SU-DHL-6 (cell line): Measurements from ENCODE around the gene TMEM131.
A peak's percentile ranks its signal among the peaks of the same experiment; 100 is the strongest.

Experiments
- H2AFZ ChIP-seq: fragments of 200-600 bp; sonication (generic); 2 replicates; pipeline ENCODE4 v1.6.1; 2014; ENCODE audit warnings: low read depth, mild to moderate bottlenecking, moderate library complexity, mixed read lengths, antibody characterized with exemption, low read length; ENCODE audit not compliant: severe bottlenecking
- H3F3A ChIP-seq: fragments of 200-600 bp; shearing (Covaris generic); 2 replicates; pipeline ENCODE4 v1.6.0; 2016; ENCODE audit warnings: antibody characterized with exemption, mild to moderate bottlenecking; ENCODE audit not compliant: insufficient read depth
- H3K27ac ChIP-seq: fragments of 200-600 bp; sonication (generic); 2 replicates; pipeline ENCODE4 v1.5.1; 2016; ENCODE audit warnings: low read depth, mild to moderate bottlenecking, low read length, moderate library complexity, mixed read lengths
- H3K27me3 ChIP-seq: fragments of 200-600 bp; sonication (generic), shearing (Covaris generic); 2 replicates; pipeline ENCODE4 v1.6.0; 2014; ENCODE audit warnings: mild to moderate bottlenecking, low read length
- H3K36me3 ChIP-seq: fragments of 200-600 bp; sonication (generic); 2 replicates; pipeline ENCODE4 v1.6.1; 2014; ENCODE audit warnings: mild to moderate bottlenecking, low read length, mixed read lengths
- H3K4me2 ChIP-seq: fragments of 300-600, 200-600 bp; shearing (Covaris generic), sonication (generic); 2 replicates; pipeline ENCODE4 v1.6.0; 2014; ENCODE audit warnings: low read length, low read depth, mild to moderate bottlenecking; ENCODE audit not compliant: poor library complexity, severe bottlenecking
- H3K4me3 ChIP-seq: fragments of 200-600 bp; sonication (generic); 2 replicates; pipeline ENCODE4 v1.5.1; 2014; ENCODE audit warnings: antibody characterized with exemption, low read length, mild to moderate bottlenecking, mixed read lengths; ENCODE audit not compliant: insufficient read depth, poor library complexity, severe bottlenecking
- H3K79me2 ChIP-seq: fragments of 200-600 bp; sonication (generic); 2 replicates; pipeline ENCODE4 v1.6.1; 2014; ENCODE audit warnings: mild to moderate bottlenecking, low read length, moderate library complexity; ENCODE audit not compliant: insufficient read depth
- H3K9ac ChIP-seq: fragments of 200-600 bp; sonication (generic); 2 replicates; pipeline ENCODE4 v1.7.0; 2014; ENCODE audit warnings: mild to moderate bottlenecking, low read length
- H3K9me2 ChIP-seq: fragments of 200-600 bp; sonication (generic); replicated peaks from 2 replicates; pipeline ENCODE4 v1.6.1; 2014; ENCODE audit warnings: low read length; ENCODE audit not compliant: insufficient read depth
- H3K9me3 ChIP-seq: fragments of 200-600 bp; sonication (generic); 2 replicates; pipeline ENCODE4 v1.6.1; 2014; ENCODE audit warnings: low read length, mixed read lengths; ENCODE audit not compliant: insufficient read depth
- H4K20me1 ChIP-seq: fragments of 200-600 bp; sonication (generic); 2 replicates; pipeline ENCODE4 v1.6.1; 2014; ENCODE audit warnings: low read depth, mild to moderate bottlenecking, antibody characterized with exemption, low read length, moderate library complexity, mixed read lengths
- EZH2phosphoT487 ChIP-seq: fragments of 200-600 bp; sonication (generic), shearing (Covaris generic); conservative IDR thresholded peaks from 2 replicates; pipeline ENCODE4 v1.6.1; 2018; ENCODE audit warnings: mild to moderate bottlenecking, antibody characterized with exemption, low read length, moderate library complexity, mixed read lengths
- TF ChIP-seq, protein P1 (sequence below): fragments of 200-600 bp; sonication (generic); IDR thresholded peaks from one replicate; pipeline ENCODE4 v1.5.1; 2017; ENCODE audit warnings: antibody characterized with exemption, mild to moderate bottlenecking, low read length, moderate library complexity; ENCODE audit not compliant: insufficient read depth, poor library complexity, severe bottlenecking

The TMEM131 gene

GRCh38 chr2:97781981-97782380 lies 213.8 kb downstream of the TMEM131 start:
- TF ChIP-seq, protein P1, sequence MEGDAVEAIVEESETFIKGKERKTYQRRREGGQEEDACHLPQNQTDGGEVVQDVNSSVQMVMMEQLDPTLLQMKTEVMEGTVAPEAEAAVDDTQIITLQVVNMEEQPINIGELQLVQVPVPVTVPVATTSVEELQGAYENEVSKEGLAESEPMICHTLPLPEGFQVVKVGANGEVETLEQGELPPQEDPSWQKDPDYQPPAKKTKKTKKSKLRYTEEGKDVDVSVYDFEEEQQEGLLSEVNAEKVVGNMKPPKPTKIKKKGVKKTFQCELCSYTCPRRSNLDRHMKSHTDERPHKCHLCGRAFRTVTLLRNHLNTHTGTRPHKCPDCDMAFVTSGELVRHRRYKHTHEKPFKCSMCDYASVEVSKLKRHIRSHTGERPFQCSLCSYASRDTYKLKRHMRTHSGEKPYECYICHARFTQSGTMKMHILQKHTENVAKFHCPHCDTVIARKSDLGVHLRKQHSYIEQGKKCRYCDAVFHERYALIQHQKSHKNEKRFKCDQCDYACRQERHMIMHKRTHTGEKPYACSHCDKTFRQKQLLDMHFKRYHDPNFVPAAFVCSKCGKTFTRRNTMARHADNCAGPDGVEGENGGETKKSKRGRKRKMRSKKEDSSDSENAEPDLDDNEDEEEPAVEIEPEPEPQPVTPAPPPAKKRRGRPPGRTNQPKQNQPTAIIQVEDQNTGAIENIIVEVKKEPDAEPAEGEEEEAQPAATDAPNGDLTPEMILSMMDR: no peak
- no peak overlapping the region for H2AFZ ChIP-seq
- no peaks in the 10 kb centered on the region for H3F3A ChIP-seq
- no peaks in the 10 kb centered on the region for H3K9me2 ChIP-seq
- no peak overlapping the region for H3K4me2 ChIP-seq
- no peaks in the 10 kb centered on the region for H3K27me3 ChIP-seq
- no peaks in the 10 kb centered on the region for H4K20me1 ChIP-seq
- H3K27ac ChIP-seq: no peak overlapping the region
- no peak overlapping the region for H3K4me3 ChIP-seq
- H3K9ac ChIP-seq: no peak overlapping the region
- no peaks in the 10 kb centered on the region for H3K79me2 ChIP-seq
- no peaks in the 10 kb centered on the region for H3K36me3 ChIP-seq
- no peaks in the 10 kb centered on the region for H3K9me3 ChIP-seq

DNA sequence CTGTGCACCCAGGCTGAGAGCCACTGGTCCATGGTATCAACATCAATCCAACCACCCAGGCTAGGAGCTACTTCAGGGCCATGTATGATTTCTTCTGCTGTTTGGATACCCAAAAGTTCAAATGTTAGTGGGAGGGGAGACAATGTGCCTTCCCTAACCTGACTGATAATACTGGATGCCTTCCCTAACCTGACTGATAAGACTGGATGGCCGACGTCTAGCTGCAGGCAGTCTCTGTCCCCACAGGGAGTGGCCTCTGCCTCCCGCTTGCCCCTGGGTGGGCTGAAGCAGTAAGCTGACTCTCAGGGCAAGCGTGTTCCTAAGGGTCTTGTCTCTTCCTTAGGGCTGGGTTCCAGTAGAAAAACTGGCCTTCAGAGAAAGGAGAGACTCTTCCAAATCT lies 216.6 kb downstream of the TMEM131 start:
- H3K9me3 ChIP-seq: no peaks in the 10 kb centered on the region
- TF ChIP-seq, protein P1: no peak
- TF ChIP-seq EZH2phosphoT487: no peak
- no peaks in the 10 kb centered on the region for H3K36me3 ChIP-seq

DNA sequence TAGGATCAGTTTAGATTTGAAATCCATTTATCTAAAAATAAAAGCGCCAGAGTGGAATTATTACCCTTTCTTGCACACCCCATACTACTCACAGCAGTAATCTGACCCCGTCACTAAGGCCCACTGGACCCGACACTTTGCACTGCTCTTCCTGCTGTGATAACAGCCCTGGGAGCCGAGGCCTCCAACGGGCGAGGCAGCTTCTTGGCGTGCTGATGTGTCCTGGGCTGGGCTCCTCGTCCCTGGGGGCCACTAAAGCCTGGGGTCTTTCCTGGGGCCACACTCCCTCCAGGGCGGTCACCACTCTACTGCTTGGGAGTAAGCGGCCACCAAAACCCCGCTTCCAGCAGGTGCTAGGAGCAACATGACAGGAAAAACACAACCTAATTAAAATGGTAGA lies 220.7 kb downstream of the TMEM131 start:
- no peak for TF ChIP-seq EZH2phosphoT487
- TF ChIP-seq, protein P1: no peak
- H2AFZ ChIP-seq: no peak overlapping the region
- H4K20me1 ChIP-seq: no peaks in the 10 kb centered on the region
- no peaks in the 10 kb centered on the region for H3K36me3 ChIP-seq
- H3F3A ChIP-seq: no peaks in the 10 kb centered on the region
- H3K27me3 ChIP-seq: no peaks in the 10 kb centered on the region
- no peak overlapping the region for H3K4me3 ChIP-seq
- H3K9me3 ChIP-seq: no peaks in the 10 kb centered on the region
- H3K4me2 ChIP-seq: no peak overlapping the region
- H3K9me2 ChIP-seq: no peaks in the 10 kb centered on the region
- no peak overlapping the region for H3K9ac ChIP-seq
- no peaks in the 10 kb centered on the region for H3K79me2 ChIP-seq
- no peak overlapping the region for H3K27ac ChIP-seq

More for the DNA sequence above, 216.6 kb downstream of the TMEM131 start:
- Histone ChIP-seq H3F3A (no peaks in the 10 kb centered on the region), H3K27me3 (no peaks in the 10 kb centered on the region), H3K27ac (no peak overlapping the region), H3K4me2 (no peak overlapping the region), H3K9ac (no peak overlapping the region), H3K4me3 (no peak overlapping the region), H4K20me1 (no peaks in the 10 kb centered on the region), H3K9me2 (no peaks in the 10 kb centered on the region), H2AFZ (no peak overlapping the region), H3K79me2 (no peaks in the 10 kb centered on the region)

GRCh38 chr2:97774425-97774824 lies 221.3 kb downstream of the TMEM131 start:
- Histone ChIP-seq H3K79me2 (no peaks in the 10 kb centered on the region), H3K4me3 (no peak overlapping the region), H3K27ac (no peak overlapping the region), H3K36me3 (no peaks in the 10 kb centered on the region), H3K9ac (no peak overlapping the region), H3F3A (no peaks in the 10 kb centered on the region), H2AFZ (no peak overlapping the region), H3K4me2 (no peak overlapping the region), H3K9me2 (no peaks in the 10 kb centered on the region), H3K27me3 (no peaks in the 10 kb centered on the region), H4K20me1 (no peaks in the 10 kb centered on the region), H3K9me3 (no peaks in the 10 kb centered on the region)
- TF ChIP-seq EZH2phosphoT487: no peak
- TF ChIP-seq, protein P1: peak; percentile 44
